GM18870 (cell line): ENCODE results near the gene NNAT.
"Not testable (repeated sequence)": the region's sequence is repeated elsewhere in the genome, so short reads cannot be mapped to it uniquely, and the experiment has no call there.

Experiments used
- ATAC-seq: cut with Tn5 transposase; IDR thresholded peaks from one replicate; pipeline ENCODE4 v1.9.1; 2021; ENCODE audit warnings: moderate library complexity; ENCODE audit not compliant: unreplicated experiment

The NNAT gene

GRCh38 chr20:37538003-37538402 lies 17.0 kb downstream of the NNAT start:
- ATAC-seq, result no peak

GRCh38 chr20:37539424-37539823 lies 18.4 kb downstream of the NNAT start:
- ATAC-seq, result no peak

- ATAC-seq, result no peak
Observed at GRCh38 chr20:37540001-37540400, 19.0 kb downstream of the NNAT start.

GRCh38 chr20:37540838-37541237 lies 19.8 kb downstream of the NNAT start:
- ATAC-seq, result not testable (repeated sequence)

- no peak for ATAC-seq
Observed at GRCh38 chr20:37541326-37541725, 20.3 kb downstream of the NNAT start.

GRCh38 chr20:37542281-37542680 lies 21.2 kb downstream of the NNAT start:
- no peak for ATAC-seq

- no peak for ATAC-seq
Observed at GRCh38 chr20:37543828-37544227, 22.8 kb downstream of the NNAT start.

GRCh38 chr20:37544386-37544785 lies 23.3 kb downstream of the NNAT start:
- ATAC-seq, result no peak

GRCh38 chr20:37545516-37545915 lies 24.5 kb downstream of the NNAT start:
- no peak for ATAC-seq

- ATAC-seq, result no peak
Observed at GRCh38 chr20:37547912-37548311, 26.9 kb downstream of the NNAT start.

- not testable (repeated sequence) for ATAC-seq
Observed at GRCh38 chr20:37550101-37550920, 29.3 kb downstream of the NNAT start.

GRCh38 chr20:37551660-37552059 lies 30.6 kb downstream of the NNAT start:
- ATAC-seq, result not testable (repeated sequence)

- ATAC-seq, result no peak
Observed at GRCh38 chr20:37552415-37552814, 31.4 kb downstream of the NNAT start.

- not testable (repeated sequence) for ATAC-seq
Observed at GRCh38 chr20:37554721-37555298, 33.8 kb downstream of the NNAT start.

GRCh38 chr20:37556538-37556937 lies 35.5 kb downstream of the NNAT start:
- ATAC-seq, result no peak

GRCh38 chr20:37558306-37558705 lies 37.3 kb downstream of the NNAT start:
- ATAC-seq, result no peak

- no peak for ATAC-seq
Observed at GRCh38 chr20:37558779-37559178, 37.7 kb downstream of the NNAT start.

- ATAC-seq, result no peak
Observed at GRCh38 chr20:37559312-37560027, 38.4 kb downstream of the NNAT start.

GRCh38 chr20:37560629-37561028 lies 39.6 kb downstream of the NNAT start:
- ATAC-seq, result no peak

- ATAC-seq, result no peak
Observed at GRCh38 chr20:37562695-37563480, 41.8 kb downstream of the NNAT start.

- ATAC-seq, result no peak
Observed at GRCh38 chr20:37564016-37564387, 43.0 kb downstream of the NNAT start.
